NCI-H510A treated with DMSO at 0.1 percent for 48 hours (cell line): Measurements from ENCODE around the gene ZNF641.

Source experiments
- DNase-seq: peaks from one replicate; lab custom pipeline; 2025; lab: John Stamatoyannopoulos, UW

The ZNF641 gene

GRCh38 chr12:48350249-48351021 is at the start of gene ZNF641:
Gene ZNF641 (minus strand): TSS chr12:48350919. CDS start chr12:48348090, 2,829 bp downstream.
- DNase-seq = peak; percentile 69

GRCh38 chr12:48390026-48390425 is 39.3 kb upstream of the ZNF641 start:
- DNase-seq = no peak

- no peak for DNase-seq
Observed at GRCh38 chr12:48389409-48389808, 38.7 kb upstream of the ZNF641 start.

- DNase-seq = no peak
Observed at GRCh38 chr12:48388938-48389337, 38.2 kb upstream of the ZNF641 start.

- no peak for DNase-seq
Observed at GRCh38 chr12:48388460-48388859, 37.7 kb upstream of the ZNF641 start.

GRCh38 chr12:48380596-48380995 is 29.9 kb upstream of the ZNF641 start:
- no peak for DNase-seq

- no peak for DNase-seq
Observed at GRCh38 chr12:48379794-48380193, 29.1 kb upstream of the ZNF641 start.

- no peak for DNase-seq
Observed at GRCh38 chr12:48377646-48378045, 26.9 kb upstream of the ZNF641 start.

- no peak for DNase-seq
Observed at GRCh38 chr12:48374164-48374563, 23.4 kb upstream of the ZNF641 start.

- no peak for DNase-seq
Observed at GRCh38 chr12:48366131-48366530, 15.4 kb upstream of the ZNF641 start.

GRCh38 chr12:48361664-48362339 is 11.1 kb upstream of the ZNF641 start:
- DNase-seq = no peak

- DNase-seq = no peak
Observed at GRCh38 chr12:48358937-48359513, 8.3 kb upstream of the ZNF641 start.

GRCh38 chr12:48356041-48356768 is 5.5 kb upstream of the ZNF641 start:
- DNase-seq = no peak

GRCh38 chr12:48352157-48352760 is 1.5 kb upstream of the ZNF641 start:
- no peak for DNase-seq

- peak; percentile 62 for DNase-seq
Observed at GRCh38 chr12:48351022-48351708, 446 bp upstream of the ZNF641 start.

GRCh38 chr12:48349471-48349870 is 1.2 kb downstream of the ZNF641 start:
- DNase-seq = no peak

GRCh38 chr12:48342980-48343379 is 7.7 kb downstream of the ZNF641 start:
- DNase-seq = no peak

- DNase-seq = no peak
Observed at GRCh38 chr12:48340943-48341342, 9.8 kb downstream of the ZNF641 start.

- no peak for DNase-seq
Observed at GRCh38 chr12:48339442-48340117, 11.1 kb downstream of the ZNF641 start.

GRCh38 chr12:48336564-48336963 is 14.2 kb downstream of the ZNF641 start:
- no peak for DNase-seq

- no peak for DNase-seq
Observed at GRCh38 chr12:48336061-48336460, 14.7 kb downstream of the ZNF641 start.
